Stimulated activated memory B cell treated with anti-CD40 and anti-IgM and Interleukin-4, amounts not matched to agents 10 μg/mL and 1 μg/mL and 100 μg/mL, for 72 hours (primary cell): ENCODE measurements around the gene SWAP70.
A peak's percentile ranks its signal among the peaks of the same experiment; 100 is the strongest.

Source experiments
- ATAC-seq: fragments of 150-1000 bp; cut with Tn5 transposase; 2 replicates; pipeline ENCODE4 v1.10.0; 2021
- H3K27ac Mint-ChIP-seq: one replicate; pipeline ENCODE4 v1.8.0; 2022; ENCODE audit warnings: mild to moderate bottlenecking, mixed read lengths
- H3K27me3 Mint-ChIP-seq: one replicate; pipeline ENCODE4 v1.8.0; 2022; ENCODE audit warnings: mixed read lengths
- H3K36me3 Mint-ChIP-seq: one replicate; pipeline ENCODE4 v1.8.0; 2022; ENCODE audit warnings: mixed read lengths
- H3K4me1 Mint-ChIP-seq: one replicate; pipeline ENCODE4 v1.8.0; 2022; ENCODE audit warnings: mixed read lengths
- H3K4me3 Mint-ChIP-seq: one replicate; pipeline ENCODE4 v1.8.0; 2022; ENCODE audit warnings: mild to moderate bottlenecking, moderate library complexity, mixed read lengths
- H3K9me3 Mint-ChIP-seq: one replicate; pipeline ENCODE4 v1.8.0; 2022; ENCODE audit warnings: mixed read lengths

The SWAP70 gene

GRCh38 chr11:9773524-9773923 is 109.6 kb downstream of the SWAP70 start:
- no peaks in the 10 kb centered on the region for H3K27me3 Mint-ChIP-seq
- H3K9me3 Mint-ChIP-seq: no peaks in the 10 kb centered on the region
- peaks cover 27% of the 10 kb centered on the region for H3K36me3 Mint-ChIP-seq
- ATAC-seq: no peak
- peaks cover 18% of the 10 kb centered on the region for H3K4me1 Mint-ChIP-seq
- H3K27ac Mint-ChIP-seq: no peak overlapping the region
- H3K4me3 Mint-ChIP-seq: no peak overlapping the region

- H3K27ac Mint-ChIP-seq: no peak overlapping the region
- no peaks in the 10 kb centered on the region for H3K9me3 Mint-ChIP-seq
- H3K4me3 Mint-ChIP-seq: no peak overlapping the region
- H3K27me3 Mint-ChIP-seq: no peaks in the 10 kb centered on the region
- peaks cover 14% of the 10 kb centered on the region for H3K4me1 Mint-ChIP-seq
- no peak for ATAC-seq
- peaks cover 21% of the 10 kb centered on the region for H3K36me3 Mint-ChIP-seq
Measured at GRCh38 chr11:9774109-9774508, 110.2 kb downstream of the SWAP70 start.

- Mint-ChIP-seq H3K27me3 (no peaks in the 10 kb centered on the region), H3K36me3 (peaks cover 20% of the 10 kb centered on the region), H3K4me3 (no peak overlapping the region), H3K9me3 (no peaks in the 10 kb centered on the region), H3K27ac (no peak overlapping the region), H3K4me1 (peaks cover 10% of the 10 kb centered on the region)
- no peak for ATAC-seq
Measured at GRCh38 chr11:9774591-9775397, 110.9 kb downstream of the SWAP70 start.

- Mint-ChIP-seq H3K36me3 (peaks cover 22% of the 10 kb centered on the region), H3K4me3 (no peak overlapping the region), H3K4me1 (peaks cover 6% of the 10 kb centered on the region), H3K27ac (no peak overlapping the region), H3K9me3 (no peaks in the 10 kb centered on the region), H3K27me3 (no peaks in the 10 kb centered on the region)
- no peak for ATAC-seq
Measured at GRCh38 chr11:9775398-9775779, 111.5 kb downstream of the SWAP70 start.

- Mint-ChIP-seq H3K27ac (no peak overlapping the region), H3K9me3 (no peaks in the 10 kb centered on the region), H3K4me1 (peaks cover 6% of the 10 kb centered on the region), H3K27me3 (no peaks in the 10 kb centered on the region), H3K4me3 (no peak overlapping the region), H3K36me3 (peaks cover 24% of the 10 kb centered on the region)
- ATAC-seq: no peak
Measured at GRCh38 chr11:9776203-9776602, 112.3 kb downstream of the SWAP70 start.

GRCh38 chr11:9777066-9777465 is 113.2 kb downstream of the SWAP70 start:
- H3K9me3 Mint-ChIP-seq: no peaks in the 10 kb centered on the region

GRCh38 chr11:9777525-9777924 is 113.6 kb downstream of the SWAP70 start:
- H3K9me3 Mint-ChIP-seq: no peaks in the 10 kb centered on the region
- no peak overlapping the region for H3K27ac Mint-ChIP-seq
- H3K4me3 Mint-ChIP-seq: no peak overlapping the region
- ATAC-seq: no peak
- H3K27me3 Mint-ChIP-seq: no peaks in the 10 kb centered on the region
- H3K36me3 Mint-ChIP-seq: peaks cover 19% of the 10 kb centered on the region
- H3K4me1 Mint-ChIP-seq: peaks cover 6% of the 10 kb centered on the region

More at GRCh38 chr11:9777066-9777465, 113.2 kb downstream of the SWAP70 start:
- peaks cover 6% of the 10 kb centered on the region for H3K4me1 Mint-ChIP-seq
- H3K4me3 Mint-ChIP-seq: no peak overlapping the region
- no peak overlapping the region for H3K27ac Mint-ChIP-seq
- H3K27me3 Mint-ChIP-seq: no peaks in the 10 kb centered on the region
- ATAC-seq: no peak
- peaks cover 19% of the 10 kb centered on the region for H3K36me3 Mint-ChIP-seq

GRCh38 chr11:9780929-9781328 is 117.1 kb downstream of the SWAP70 start:
- H3K4me3 Mint-ChIP-seq: no peak overlapping the region
- H3K4me1 Mint-ChIP-seq: peaks cover 8% of the 10 kb centered on the region
- no peak overlapping the region for H3K27ac Mint-ChIP-seq
- H3K36me3 Mint-ChIP-seq: peaks cover 33% of the 10 kb centered on the region
- ATAC-seq: no peak
- H3K9me3 Mint-ChIP-seq: no peaks in the 10 kb centered on the region
- H3K27me3 Mint-ChIP-seq: no peaks in the 10 kb centered on the region

- Mint-ChIP-seq H3K9me3 (no peaks in the 10 kb centered on the region), H3K27me3 (no peaks in the 10 kb centered on the region), H3K4me3 (no peak overlapping the region), H3K4me1 (peaks cover 24% of the 10 kb centered on the region), H3K36me3 (peaks cover 43% of the 10 kb centered on the region), H3K27ac (peak overlapping the region; percentile 71)
- no peak for ATAC-seq
Measured at GRCh38 chr11:9783986-9784385, 120.1 kb downstream of the SWAP70 start.

- H3K27ac Mint-ChIP-seq: peak overlapping the region; percentile 71
Measured at GRCh38 chr11:9784602-9785315, 120.9 kb downstream of the SWAP70 start.

GRCh38 chr11:9787260-9787659 is 123.4 kb downstream of the SWAP70 start:
- Mint-ChIP-seq H3K4me3 (no peak overlapping the region), H3K9me3 (no peaks in the 10 kb centered on the region), H3K4me1 (peaks cover 24% of the 10 kb centered on the region), H3K27ac (peak overlapping the region; percentile 75), H3K36me3 (peaks cover 30% of the 10 kb centered on the region), H3K27me3 (no peaks in the 10 kb centered on the region)
- ATAC-seq: peak; percentile 82

More at GRCh38 chr11:9784602-9785315, 120.9 kb downstream of the SWAP70 start:
- ATAC-seq: no peak
- Mint-ChIP-seq H3K9me3 (no peaks in the 10 kb centered on the region), H3K27me3 (no peaks in the 10 kb centered on the region), H3K4me3 (no peak overlapping the region), H3K4me1 (peaks cover 24% of the 10 kb centered on the region), H3K36me3 (peaks cover 45% of the 10 kb centered on the region)

- no peaks in the 10 kb centered on the region for H3K9me3 Mint-ChIP-seq
- peak overlapping the region; percentile 75 for H3K27ac Mint-ChIP-seq
- no peaks in the 10 kb centered on the region for H3K27me3 Mint-ChIP-seq
- H3K4me3 Mint-ChIP-seq: no peak overlapping the region
- H3K4me1 Mint-ChIP-seq: peaks cover 24% of the 10 kb centered on the region
- H3K36me3 Mint-ChIP-seq: peaks cover 30% of the 10 kb centered on the region
- peak; percentile 18 for ATAC-seq
Measured at GRCh38 chr11:9787981-9788521, 124.2 kb downstream of the SWAP70 start.

- Mint-ChIP-seq H3K4me3 (no peak overlapping the region), H3K36me3 (peaks cover 19% of the 10 kb centered on the region), H3K27me3 (no peaks in the 10 kb centered on the region), H3K9me3 (no peaks in the 10 kb centered on the region), H3K4me1 (peaks cover 16% of the 10 kb centered on the region), H3K27ac (no peak overlapping the region)
- no peak for ATAC-seq
Measured at GRCh38 chr11:9789910-9790309, 126.0 kb downstream of the SWAP70 start.

GRCh38 chr11:9790703-9791102 is 126.8 kb downstream of the SWAP70 start:
- Mint-ChIP-seq H3K27me3 (no peaks in the 10 kb centered on the region), H3K4me3 (no peak overlapping the region), H3K36me3 (peaks cover 15% of the 10 kb centered on the region), H3K27ac (no peak overlapping the region), H3K9me3 (no peaks in the 10 kb centered on the region), H3K4me1 (peaks cover 16% of the 10 kb centered on the region)
- ATAC-seq: no peak

GRCh38 chr11:9796266-9796665 is 132.4 kb downstream of the SWAP70 start:
- Mint-ChIP-seq H3K27ac (no peak overlapping the region), H3K27me3 (no peaks in the 10 kb centered on the region), H3K36me3 (peaks cover 9% of the 10 kb centered on the region), H3K9me3 (no peaks in the 10 kb centered on the region), H3K4me3 (no peak overlapping the region), H3K4me1 (no peaks in the 10 kb centered on the region)
- no peak for ATAC-seq
